ENCODE measurements around the gene GAS7. TPM values are rescaled to one million over a fixed set of nuclear protein-coding genes. Genes with fewer than 3 reads are reported as not detected.
A peak's percentile ranks its signal among the peaks of the same experiment; 100 is the strongest.

GAS7 gene
- total and polyA plus RNA-seq, 12 donors = 19.8 to 111 (median 61.8) TPM

DNA sequence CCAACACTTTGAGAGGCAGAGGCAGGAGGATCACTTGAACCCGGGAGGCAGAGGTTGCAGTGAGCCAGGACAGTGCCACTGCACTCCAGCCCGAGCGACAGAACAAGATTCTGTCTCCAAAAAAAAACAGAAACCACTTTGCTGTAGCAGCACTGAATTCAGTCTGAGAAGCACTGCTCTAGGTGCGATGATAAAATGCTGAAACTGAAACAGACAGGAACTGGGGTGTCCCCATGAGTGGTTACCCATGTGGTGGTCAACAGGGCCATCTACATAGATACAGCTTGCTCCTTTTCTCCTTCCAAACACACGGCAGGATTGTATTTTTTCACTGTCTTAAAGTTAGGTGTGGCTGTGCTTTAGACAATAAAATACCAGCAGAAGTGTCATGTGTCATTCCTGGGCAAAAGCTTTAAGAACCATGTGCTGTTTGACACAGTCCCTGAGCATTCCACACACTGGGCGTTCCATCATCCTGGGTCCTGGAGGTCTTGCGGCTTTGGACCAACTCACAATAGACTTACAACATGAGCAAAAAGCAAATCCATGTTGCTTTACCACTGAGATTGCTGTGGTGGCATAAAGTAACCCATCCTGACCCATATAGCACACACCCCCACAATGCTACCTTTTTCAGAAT, 11.5 kb downstream of the GAS7 start:
- H3K4me3 ChIP-seq = no peak overlapping the region
- H3K27ac ChIP-seq = no peak overlapping the region
- H3K36me3 ChIP-seq = no peaks in the 10 kb centered on the region
- 78 to 80% methylated on average over 7 of the region's 7 CpGs for WGBS, 2 donors
- H3K27me3 ChIP-seq = no peaks in the 10 kb centered on the region
- ATAC-seq = peak in 1 of 8 donors; percentile 26
- no peak for DNase-seq
- intact Hi-C loops (cut with DNase I) = no loop called here
- H3K4me1 ChIP-seq = peaks cover 0 to 14% (median 0%) of the 10 kb centered on the region in 9 donors
- TF ChIP-seq, protein P1, sequence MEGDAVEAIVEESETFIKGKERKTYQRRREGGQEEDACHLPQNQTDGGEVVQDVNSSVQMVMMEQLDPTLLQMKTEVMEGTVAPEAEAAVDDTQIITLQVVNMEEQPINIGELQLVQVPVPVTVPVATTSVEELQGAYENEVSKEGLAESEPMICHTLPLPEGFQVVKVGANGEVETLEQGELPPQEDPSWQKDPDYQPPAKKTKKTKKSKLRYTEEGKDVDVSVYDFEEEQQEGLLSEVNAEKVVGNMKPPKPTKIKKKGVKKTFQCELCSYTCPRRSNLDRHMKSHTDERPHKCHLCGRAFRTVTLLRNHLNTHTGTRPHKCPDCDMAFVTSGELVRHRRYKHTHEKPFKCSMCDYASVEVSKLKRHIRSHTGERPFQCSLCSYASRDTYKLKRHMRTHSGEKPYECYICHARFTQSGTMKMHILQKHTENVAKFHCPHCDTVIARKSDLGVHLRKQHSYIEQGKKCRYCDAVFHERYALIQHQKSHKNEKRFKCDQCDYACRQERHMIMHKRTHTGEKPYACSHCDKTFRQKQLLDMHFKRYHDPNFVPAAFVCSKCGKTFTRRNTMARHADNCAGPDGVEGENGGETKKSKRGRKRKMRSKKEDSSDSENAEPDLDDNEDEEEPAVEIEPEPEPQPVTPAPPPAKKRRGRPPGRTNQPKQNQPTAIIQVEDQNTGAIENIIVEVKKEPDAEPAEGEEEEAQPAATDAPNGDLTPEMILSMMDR (IDR thresholded peaks at IDR 0.05) = no peak
- no peaks in the 10 kb centered on the region for H3K9me3 ChIP-seq

DNA sequence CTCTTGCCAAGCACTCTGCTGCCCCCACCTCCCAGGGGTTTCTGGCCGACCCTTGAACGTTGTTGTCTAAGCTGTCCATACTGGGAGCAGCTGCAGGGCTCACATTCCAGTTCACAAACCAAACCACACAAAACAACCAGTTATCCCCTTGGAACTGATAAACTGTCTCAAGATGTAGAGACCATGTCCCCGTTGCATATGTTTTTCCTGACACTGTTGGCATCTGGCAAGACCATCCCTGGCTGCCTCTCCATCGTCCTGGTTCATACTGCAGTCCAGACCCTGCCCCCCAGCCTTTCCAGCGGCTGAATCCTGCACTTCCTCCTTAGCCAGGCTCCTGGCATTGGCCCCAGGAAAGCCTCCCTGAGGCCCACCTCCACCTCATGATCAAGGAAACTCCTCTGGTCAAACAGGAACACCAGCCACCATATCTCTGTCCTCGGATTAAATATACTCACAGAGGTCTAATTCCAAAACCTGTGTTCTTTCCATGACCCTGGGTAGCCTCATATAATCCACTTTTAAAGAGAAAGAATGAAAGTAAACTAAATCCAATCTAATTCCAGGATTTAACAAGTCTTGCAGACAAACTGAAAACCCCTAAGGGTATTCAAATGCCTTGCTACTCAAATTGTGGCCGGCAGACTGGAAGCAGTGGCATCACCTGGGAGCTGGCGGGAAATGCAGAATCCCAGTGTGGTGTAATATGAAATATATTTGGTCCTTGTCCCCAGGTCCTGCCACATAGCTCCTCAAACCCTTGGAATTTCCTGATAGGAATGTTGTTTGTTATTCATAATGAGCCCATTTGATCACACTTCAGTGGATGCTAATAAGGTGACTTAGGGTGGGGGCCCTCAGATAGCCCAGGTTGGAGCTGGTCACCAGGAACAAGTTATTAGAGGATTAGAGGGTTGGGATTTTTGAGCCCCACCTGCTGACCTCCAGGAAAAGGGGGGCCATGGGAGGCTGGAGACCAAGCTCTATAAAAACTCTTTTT, 14.2 kb downstream of the GAS7 start:
- DNase-seq = no peak
- no peak for ATAC-seq
- H3K27ac ChIP-seq = no peak overlapping the region
- intact Hi-C loops (cut with DNase I) = no loop called here
- H3K36me3 ChIP-seq = no peaks in the 10 kb centered on the region
- H3K4me1 ChIP-seq = peaks cover 0 to 20% (median 0%) of the 10 kb centered on the region in 9 donors
- WGBS, 2 donors = 56 to 69% methylated on average over 8 of the region's 8 CpGs
- TF ChIP-seq, protein P1 (IDR thresholded peaks at IDR 0.05) = no peak
- no peaks in the 10 kb centered on the region for H3K9me3 ChIP-seq
- H3K27me3 ChIP-seq = no peaks in the 10 kb centered on the region
- H3K4me3 ChIP-seq = no peak overlapping the region

DNA sequence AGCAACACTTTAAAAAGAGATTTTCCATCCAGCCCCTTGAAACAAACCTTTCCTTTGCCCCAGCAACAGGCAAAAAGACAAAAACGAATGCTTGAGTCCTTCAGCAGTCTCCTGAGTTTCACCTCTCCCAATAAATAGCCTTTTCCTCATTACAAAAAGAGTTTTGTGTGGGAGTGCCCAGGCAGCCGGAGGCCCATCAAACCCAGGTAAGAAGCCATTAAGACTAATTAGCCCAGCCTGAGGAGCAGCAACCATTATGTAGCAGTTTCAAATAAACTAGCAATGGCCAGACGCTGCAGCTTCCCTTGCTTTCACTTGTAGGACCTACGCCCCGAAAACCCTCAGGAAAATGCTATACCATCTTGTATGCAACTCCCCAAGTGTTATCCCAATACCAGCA, 15.6 kb downstream of the GAS7 start:
- Histone ChIP-seq H3K36me3 (no peaks in the 10 kb centered on the region), H3K9me3 (no peaks in the 10 kb centered on the region), H3K4me3 (no peak overlapping the region), H3K27me3 (no peaks in the 10 kb centered on the region), H3K27ac (no peak overlapping the region), H3K4me1 (peaks cover 0 to 34% (median 6%) of the 10 kb centered on the region in 9 donors)
- no peak for DNase-seq
- intact Hi-C loops (cut with DNase I) = no loop called here
- WGBS, 2 donors = 89 to 92% methylated on average over 5 of the region's 5 CpGs
- TF ChIP-seq, protein P1 (IDR thresholded peaks at IDR 0.05) = no peak
- ATAC-seq = no peak

DNA sequence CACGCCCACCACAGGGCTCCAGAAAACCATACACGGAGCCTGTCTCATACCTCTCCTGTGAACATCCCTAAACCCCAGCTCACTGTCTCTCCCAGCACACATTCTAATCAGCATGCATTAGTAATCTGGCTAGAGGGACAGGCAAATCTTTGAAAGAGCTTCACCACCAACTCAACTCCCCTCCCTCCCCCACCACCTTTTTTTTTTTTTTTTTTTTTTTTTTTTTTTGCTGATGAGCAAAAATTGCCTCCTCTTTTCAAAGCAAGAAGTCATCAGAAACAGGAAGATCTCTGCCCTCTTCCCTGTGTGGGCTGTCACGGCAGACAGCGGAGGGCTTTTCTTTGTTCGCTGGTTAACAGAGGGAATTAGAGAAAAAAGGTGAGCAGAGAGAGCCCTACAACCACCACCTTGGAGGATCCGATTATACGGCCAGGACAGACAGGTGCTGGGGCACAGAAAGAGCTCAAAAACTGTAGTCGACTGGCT, 19.9 kb downstream of the GAS7 start:
- 61 to 65% methylated on average over 8 of the region's 8 CpGs for WGBS, 2 donors
- Histone ChIP-seq H3K27me3 (no peaks in the 10 kb centered on the region), H3K36me3 (no peaks in the 10 kb centered on the region), H3K27ac (peak overlapping the region in 1 of 10 donors; percentile 69), H3K4me1 (peaks cover 0 to 31% (median 0%) of the 10 kb centered on the region in 9 donors), H3K4me3 (no peak overlapping the region), H3K9me3 (no peaks in the 10 kb centered on the region)
- intact Hi-C loops (cut with DNase I) = no loop called here
- TF ChIP-seq, protein P1 (IDR thresholded peaks at IDR 0.05) = no peak
- DNase-seq (no peak), ATAC-seq (peak in 1 of 8 donors; percentile 20)

Measured in heart right ventricle (tissue), 16 donors.